HG02938 (cell line): ENCODE measurements around the gene CENPO.

Source experiments
- ATAC-seq: cut with Tn5 transposase; IDR thresholded peaks from one replicate; pipeline ENCODE4 v1.9.1; 2021; ENCODE audit warnings: mild to moderate bottlenecking, moderate library complexity; ENCODE audit not compliant: unreplicated experiment

CENPO gene

GRCh38 chr2:24856791-24857211 is 63.6 kb downstream of the CENPO start:
- no peak for ATAC-seq

- ATAC-seq = no peak
Measured at GRCh38 chr2:24857746-24858145, 64.5 kb downstream of the CENPO start.

DNA sequence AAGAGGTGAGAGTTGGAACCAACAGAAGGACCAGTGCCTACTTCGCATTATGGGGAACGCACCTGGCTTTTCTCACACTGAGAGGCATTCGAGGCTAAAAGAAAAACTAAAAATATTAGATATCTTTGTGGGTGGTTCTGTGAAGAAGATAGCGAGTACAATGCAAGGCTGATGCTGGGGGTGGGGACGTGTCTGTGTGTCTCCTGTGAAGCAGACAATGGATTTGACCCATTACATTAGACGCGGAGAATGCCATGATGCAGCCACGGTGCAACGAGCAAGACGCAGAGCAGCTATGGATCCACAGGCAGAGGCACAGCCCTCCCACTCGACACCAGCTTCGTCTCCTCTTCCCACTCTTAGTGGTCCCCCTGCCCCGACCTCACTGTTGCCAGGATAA is 65.8 kb downstream of the CENPO start:
- no peak for ATAC-seq

DNA sequence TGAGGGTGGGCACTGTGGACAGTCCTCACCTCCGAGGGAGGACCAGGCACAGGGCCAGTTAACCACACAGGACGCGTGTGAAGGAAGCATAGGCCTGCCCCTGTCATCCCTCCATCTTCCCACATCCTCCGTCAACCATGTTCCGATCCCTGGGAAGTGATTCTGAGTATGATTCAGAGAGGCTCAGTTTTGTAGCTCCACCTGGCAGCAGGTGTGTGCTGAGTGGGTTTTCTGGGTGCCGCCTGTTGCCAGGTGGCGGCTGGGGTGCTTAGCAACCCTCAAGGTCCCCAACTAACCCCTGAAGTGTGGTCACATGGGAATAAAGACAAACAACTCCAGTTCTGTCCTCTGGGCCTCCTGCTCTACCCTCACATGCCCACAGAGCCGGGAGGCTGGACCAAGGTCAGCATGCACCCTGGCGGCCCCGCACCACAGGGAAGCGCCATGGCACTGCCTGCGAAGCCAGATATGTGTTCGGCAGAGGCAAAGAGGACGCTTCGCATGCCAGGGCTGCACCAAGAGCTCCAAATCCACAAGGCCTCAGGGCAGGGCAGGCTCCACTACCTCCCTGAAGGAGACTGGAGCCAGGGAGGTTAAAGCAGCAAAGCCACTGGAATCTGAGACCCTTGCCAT is 66.9 kb downstream of the CENPO start:
- no peak for ATAC-seq

DNA sequence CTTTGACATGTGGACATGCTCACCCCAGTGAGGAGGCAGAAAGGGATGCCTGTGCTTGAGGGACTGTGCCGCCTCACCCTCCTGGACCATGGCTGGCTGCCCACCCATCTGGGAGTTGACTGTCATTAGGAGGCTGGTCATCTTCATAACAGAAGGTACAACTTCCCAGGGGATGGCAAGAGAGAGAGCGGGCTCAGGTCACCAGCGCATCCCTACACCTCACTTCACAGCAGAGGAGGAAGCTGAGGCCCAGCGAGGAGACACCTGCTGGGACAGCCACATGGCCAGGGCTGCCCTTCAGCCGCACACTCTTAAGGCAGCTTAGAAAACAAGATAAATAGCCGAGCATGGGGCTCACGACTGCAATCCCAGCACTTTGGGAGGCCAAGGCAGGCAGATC is 67.4 kb downstream of the CENPO start:
- no peak for ATAC-seq

GRCh38 chr2:24861500-24861899 is 68.3 kb downstream of the CENPO start:
- ATAC-seq = no peak

GRCh38 chr2:24863641-24864040 is 70.4 kb downstream of the CENPO start:
- ATAC-seq = no peak

- no peak for ATAC-seq
Measured at GRCh38 chr2:24866946-24867345, 73.7 kb downstream of the CENPO start.

GRCh38 chr2:24870440-24870839 is 77.2 kb downstream of the CENPO start:
- no peak for ATAC-seq

DNA sequence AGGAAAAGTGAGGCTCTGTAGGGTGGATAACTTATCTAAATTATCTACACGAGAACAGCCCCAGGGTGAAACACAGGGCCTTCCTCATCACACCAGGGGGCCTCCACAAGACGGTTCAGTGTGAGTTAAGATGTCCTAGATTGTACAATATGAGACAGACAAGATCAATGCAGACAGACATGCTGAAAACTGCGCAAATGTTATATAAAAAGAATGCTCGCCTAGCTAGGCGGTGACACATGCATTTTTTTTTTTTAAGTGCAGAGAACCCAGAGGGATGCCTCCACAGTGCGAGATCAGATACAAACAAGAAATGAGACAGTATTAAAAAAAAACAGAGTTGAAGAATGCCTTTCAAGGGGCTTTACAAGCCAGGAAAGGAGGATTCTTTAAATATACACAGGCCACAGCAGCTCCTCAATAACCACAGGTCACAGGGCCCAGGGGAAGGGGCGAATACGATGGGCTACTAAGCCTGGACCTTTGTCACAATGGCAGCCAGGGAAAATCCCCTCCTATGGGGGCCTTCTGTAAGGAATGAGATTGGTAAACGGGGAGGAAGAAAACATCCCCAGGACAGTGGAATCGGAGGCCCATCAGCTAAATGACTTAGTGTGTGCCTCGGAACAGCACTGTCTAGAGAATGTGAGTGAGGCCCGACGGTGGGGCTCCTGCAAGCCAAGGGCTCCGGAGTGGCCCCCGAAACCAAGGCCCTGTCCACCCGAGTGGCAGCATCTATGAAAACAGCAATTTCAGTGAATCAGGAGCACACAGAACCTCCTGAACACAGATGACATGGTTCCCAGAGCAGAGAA is 77.9 kb downstream of the CENPO start:
- no peak for ATAC-seq

DNA sequence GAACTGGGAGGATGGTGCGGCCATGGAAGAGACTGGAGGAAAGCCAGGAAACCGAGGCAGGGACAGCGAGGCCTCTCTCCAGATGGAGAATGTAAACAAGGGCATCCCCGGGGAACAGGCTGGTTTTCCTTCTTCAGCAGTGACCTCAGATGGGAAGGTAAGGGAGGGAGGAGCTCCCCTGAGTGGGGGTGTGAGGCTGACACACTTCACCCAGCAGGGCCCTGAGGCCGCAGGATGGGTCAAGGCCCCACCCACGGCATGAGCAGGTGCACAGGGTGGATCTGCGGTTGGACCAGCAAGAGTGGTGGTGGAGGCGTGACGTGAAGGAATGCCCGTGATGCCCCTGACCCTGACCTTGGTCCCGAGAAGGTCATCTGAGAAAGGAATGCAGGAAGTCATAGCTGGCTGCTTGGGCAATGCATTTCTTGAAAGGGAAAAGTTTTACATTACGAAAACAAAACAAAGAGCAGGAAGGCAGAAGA is 78.7 kb downstream of the CENPO start:
- no peak for ATAC-seq
